ENCODE results near the gene AKAP8L.
"Not testable (repeated sequence)": the region's sequence is repeated elsewhere in the genome, so short reads cannot be mapped to it uniquely, and the experiment has no call there.

Gene AKAP8L

GRCh38 chr19:15352535-15352934, 66.3 kb downstream of the AKAP8L start:
- not testable (repeated sequence) for DNase-seq

GRCh38 chr19:15341328-15341727, 77.5 kb downstream of the AKAP8L start:
- not testable (repeated sequence) for DNase-seq

- no peak for DNase-seq
Observed at GRCh38 chr19:15340086-15340485, 78.7 kb downstream of the AKAP8L start.

DNA sequence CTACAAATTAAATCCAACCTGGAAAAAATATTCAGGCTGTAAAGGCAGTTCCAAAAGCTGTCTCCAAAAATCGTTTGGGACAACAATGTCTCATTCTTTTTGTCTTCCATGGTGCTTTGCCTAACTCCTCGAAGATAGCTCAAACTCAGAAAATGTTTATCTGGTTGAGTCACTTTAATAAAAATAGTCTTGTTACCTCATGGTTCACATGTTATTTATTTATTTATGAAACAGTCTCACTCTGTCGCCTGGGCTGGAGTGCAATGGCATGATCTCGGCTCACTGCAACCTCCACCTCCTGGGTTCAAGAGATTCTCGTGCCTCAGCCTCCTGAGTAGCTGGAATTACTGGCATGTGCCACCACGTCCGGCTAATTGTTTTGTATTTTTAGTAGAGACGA, 81.6 kb downstream of the AKAP8L start:
- DNase-seq = no peak

- not testable (repeated sequence) for DNase-seq
Observed at GRCh38 chr19:15335992-15336391, 82.8 kb downstream of the AKAP8L start.

DNA sequence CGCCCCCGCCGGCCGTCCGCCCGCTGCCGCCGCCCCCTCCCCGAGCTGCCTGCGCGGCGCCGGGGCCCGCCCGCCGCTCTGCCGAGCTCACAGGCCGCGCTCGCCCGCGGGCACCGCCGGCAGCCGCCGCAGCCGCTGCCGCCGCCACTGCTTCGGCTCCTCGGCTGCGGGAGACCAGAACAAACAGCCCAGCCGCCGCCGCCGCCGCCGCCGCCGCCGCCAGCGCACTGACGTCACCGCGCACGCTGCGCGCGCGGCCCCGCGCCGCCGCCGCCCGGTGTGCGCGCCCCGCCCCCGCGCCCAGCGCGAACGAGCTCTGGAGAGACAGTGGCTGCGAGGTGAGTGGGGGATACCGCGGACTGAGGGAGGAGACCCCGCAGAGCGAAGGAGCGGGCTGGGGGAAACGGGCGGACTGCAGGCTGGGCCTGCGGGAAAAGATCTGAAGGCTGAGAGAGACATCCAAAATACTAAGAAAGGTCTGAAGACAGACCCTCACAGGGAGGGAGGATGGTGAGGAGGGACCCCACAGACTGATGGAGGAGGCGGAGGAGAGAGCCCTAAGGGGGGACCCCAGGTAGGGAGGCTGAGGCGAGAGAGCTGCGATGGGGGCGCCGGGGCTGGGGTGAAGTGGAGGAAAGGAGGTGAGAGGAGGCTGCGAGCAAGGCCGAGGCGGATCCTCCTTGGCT, 86.3 kb downstream of the AKAP8L start, which contains the start of gene BRD4:
BRD4 (minus strand) TSS at position 229 of the 686 bp plus-strand sequence. CDS start 59,440 bp downstream, outside the sequence.
- peak; percentile 70 for DNase-seq

GRCh38 chr19:15331419-15332310, 87.1 kb downstream of the AKAP8L start:
- DNase-seq = peak; percentile 57

- DNase-seq = peak; percentile 25
Observed at GRCh38 chr19:15330801-15331418, 87.9 kb downstream of the AKAP8L start.

Data from CD4-positive, alpha-beta T cell treated with Interferon gamma for 1 hour (primary cell).